HG03103 (cell line): ENCODE results near the gene HLA-DRB5.
"Not testable (repeated sequence)": the region's sequence is repeated elsewhere in the genome, so short reads cannot be mapped to it uniquely, and the experiment has no call there.

Experiments used
- ATAC-seq: cut with Tn5 transposase; IDR thresholded peaks from one replicate; pipeline ENCODE4 v1.9.1; 2021; ENCODE audit warnings: low read depth; ENCODE audit not compliant: unreplicated experiment

HLA-DRB5 gene

DNA sequence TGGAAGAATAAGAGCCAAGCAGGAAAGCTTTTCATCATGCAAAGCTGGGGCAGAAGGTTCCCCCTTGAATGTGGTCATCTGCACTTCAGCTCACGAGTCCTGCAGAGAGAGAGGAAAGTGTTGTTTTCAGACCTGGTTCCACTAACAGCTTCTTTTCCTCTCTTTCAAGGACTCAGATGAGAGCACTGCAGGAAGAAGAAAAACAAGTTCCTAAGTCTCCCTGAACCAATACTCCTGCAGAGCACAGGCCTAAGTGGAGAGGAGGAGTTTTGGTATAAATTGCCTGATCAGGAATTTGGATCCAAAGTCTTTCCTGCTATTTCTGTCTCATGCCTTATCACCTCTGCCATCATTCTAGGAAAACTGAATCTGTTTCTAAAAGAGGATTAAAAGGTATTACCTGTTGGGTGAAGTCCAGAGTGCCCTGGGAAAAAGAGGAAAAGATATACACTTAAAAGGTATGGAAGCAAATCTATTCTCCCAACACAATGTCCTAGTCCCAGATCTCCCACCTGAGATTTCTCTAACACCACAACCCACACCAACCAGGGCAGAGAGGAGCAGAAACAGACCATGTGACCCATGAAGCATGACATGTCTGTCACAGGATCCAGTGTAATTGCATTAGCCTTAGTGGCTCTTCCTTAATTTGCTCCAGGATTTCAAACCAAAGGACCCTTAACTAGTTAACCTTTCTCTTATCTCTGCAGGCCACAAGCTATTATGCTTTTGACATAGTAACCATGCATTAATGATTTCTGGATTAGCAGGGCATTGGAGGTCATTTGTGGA, 12.2 kb downstream of the HLA-DRB5 start:
- no peak for ATAC-seq

DNA sequence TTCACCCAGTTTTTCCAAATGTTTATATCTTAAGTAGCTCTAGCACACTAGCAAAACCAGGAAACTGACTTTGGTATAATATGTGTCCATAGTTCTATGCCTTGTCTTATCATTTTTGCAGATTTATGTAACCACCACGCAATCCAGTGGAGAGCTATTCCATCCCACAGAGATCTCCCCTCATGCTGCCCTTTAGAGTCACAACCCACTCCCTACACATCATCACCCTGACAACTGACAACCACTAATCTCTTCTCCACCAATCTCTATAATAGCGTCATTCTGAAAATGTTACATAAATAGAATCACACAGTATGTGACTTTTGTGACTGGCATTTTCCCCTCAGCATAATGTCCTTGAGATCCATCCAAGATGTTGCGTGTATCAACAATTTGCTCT, 29.1 kb downstream of the HLA-DRB5 start:
- ATAC-seq: no peak

DNA sequence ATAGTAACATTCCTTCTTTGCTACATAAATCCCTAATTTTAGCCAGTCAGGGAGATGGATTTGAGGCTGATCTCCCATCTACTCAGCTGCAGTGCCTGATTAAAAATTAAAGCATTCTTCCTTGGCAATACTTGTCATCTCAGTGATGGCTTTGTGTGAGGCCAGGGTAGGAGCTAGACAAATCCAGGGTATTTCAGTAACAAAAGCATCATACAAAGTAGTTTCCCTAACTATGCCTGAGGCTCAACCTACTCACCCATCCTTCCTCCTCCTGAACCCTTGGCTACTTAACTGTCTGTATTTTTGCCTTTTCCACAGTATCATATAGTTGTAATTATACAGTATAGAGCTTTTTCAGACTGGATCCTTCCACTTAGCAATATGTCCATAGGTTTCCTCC, 37.7 kb downstream of the HLA-DRB5 start:
- ATAC-seq: no peak

- no peak for ATAC-seq
Observed at GRCh38 chr6:32491700-32492099, 38.4 kb downstream of the HLA-DRB5 start.

GRCh38 chr6:32488083-32488482, 42.0 kb downstream of the HLA-DRB5 start:
- no peak for ATAC-seq

DNA sequence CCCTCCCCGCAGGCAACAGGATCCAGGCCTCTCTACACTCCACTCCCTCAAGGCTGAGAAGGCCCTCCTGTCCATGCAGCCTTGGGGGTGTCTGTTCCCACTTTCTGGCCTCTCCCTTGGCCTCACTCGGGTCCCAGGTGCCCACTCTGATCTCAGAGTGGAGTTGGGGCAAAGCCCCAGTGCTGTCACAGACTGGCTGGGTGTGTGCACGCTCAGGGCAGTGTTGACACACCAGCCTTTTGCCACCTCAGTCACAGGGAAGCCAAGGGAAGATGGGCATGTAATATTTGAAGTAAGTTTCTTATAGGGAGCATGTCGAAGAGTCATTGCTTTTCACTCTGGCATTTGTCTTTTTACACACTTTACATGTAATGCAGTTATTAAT, 45.5 kb downstream of the HLA-DRB5 start:
- ATAC-seq: no peak

GRCh38 chr6:32483968-32484613, 46.0 kb downstream of the HLA-DRB5 start:
- ATAC-seq: no peak

DNA sequence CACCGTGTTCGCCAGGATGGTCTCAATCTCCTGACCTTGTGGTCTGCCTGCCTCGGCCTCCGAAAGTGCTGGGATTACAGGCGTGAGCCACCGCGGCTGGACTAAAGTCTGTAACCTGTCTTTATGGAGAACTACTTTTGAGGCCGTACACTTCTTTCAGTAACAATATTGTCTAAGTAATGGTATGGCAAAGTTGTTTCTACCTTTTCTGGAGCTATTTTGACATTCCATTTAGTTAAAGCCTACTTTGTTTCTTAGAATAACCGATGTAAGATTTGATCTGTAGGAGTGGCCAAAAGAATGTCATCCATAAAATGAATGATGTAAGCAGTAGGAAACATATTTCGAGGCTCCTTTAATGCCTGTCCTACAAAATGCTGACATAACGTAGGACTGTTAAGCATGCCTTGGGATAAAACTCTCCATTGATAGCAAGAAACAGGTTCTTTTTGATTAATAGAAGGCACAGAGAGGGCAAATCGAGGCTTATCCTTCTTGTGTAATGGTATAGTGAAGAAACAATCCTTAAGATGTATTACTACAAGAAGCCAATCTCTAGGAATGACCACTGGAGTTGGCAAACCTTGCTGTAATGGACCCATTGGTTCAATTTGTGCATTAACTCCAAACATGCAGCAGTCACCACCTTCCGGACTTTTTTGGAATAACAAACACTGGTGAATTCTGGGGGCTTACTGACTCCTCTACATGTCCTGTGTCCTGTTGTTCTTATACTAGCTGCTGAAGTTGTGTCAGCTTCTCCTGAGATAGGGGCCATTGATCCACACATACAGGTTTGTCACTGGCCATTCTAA, 54.5 kb downstream of the HLA-DRB5 start:
- no peak for ATAC-seq

DNA sequence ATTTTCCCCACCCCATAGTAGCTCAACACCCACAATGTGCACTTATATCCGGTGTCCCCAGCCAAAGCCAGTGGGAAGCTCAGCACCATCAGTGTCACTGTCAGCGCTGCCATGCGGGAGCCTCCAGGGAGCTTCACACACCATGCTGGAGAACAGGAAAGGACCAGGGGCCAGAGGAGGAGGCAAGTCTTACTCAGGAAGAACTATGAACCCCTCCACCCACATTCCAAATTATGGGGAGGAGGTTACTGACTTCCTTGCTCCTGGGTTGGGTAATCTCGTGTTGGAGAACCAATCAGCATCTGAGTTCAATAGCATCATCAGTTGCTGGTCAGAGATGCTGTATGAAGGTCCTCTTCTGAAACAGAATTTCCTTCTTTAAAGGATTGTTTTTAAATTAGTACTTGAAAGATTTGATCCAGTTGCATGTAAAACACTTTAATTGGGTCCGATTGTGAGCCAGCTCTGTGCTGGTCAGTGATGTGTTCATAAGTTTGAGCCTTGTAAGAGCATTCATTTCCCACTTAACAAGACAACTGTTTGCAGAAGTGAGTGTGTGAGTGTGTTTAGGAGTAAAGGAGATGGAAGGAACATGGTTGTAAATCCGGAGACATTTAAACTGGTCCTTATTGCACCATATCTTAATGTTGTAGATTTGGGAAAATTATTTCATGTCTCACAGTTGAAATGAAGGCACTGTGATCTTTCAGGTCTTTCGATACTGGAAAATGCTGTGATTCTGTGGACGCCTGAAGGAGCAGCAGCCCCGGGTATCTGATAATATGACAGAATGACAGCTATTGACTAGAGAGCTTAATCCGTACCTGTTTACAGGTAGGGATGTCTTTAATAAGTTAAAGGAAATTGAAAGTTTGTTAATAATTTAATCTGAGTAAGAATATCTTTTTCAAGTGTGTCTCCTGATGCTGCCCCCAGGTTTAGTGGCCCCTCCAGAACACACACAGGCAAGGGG, 56.4 kb downstream of the HLA-DRB5 start:
- not testable (repeated sequence) for ATAC-seq

- no peak for ATAC-seq
Observed at GRCh38 chr6:32472781-32473375, 57.2 kb downstream of the HLA-DRB5 start.

DNA sequence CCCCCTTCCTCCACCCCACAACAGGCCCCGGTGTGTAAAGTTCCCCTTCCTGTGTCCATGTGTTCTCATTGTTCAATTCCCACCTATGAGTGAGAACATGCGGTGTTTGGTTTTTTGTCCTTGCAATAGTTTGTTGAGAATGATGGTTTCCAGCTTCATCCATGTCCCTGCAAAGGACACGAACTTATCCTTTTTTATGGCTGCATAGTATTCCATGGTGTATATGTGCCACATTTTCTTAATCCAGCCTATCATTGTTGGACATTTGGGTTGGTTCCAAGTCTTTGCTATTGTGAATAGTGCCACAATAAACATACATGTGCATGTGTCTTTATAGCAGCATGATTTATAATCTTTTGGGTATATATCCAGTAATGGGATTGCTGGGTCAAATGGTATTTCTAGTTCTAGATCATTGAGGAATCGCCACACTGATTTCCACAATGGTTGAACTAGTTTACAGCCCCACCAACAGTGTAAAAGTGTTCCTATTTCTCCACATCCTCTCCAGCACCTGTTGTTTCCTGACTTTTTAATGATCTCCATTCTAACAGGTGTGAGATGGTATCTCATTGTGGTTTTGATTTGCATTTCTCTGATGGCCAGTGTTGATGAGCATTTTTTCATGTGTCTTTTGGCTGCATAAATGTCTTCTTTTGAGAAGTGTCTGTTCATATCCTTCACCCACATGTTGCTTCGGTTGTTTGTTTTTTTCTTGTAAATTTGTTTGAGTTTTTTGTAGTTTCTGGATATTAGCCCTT, 62.2 kb downstream of the HLA-DRB5 start:
- not testable (repeated sequence) for ATAC-seq
